Left lung (tissue), 10 donors: Measurements from ENCODE around the gene CAPS. TPM values are rescaled to one million over a fixed set of nuclear protein-coding genes. Genes with fewer than 3 reads are reported as not detected.
"Not testable (repeated sequence)": the region's sequence is repeated elsewhere in the genome, so short reads cannot be mapped to it uniquely, and the experiment has no call there.

Experiments
- ATAC-seq: fragments of 200-7000 bp; cut with Tn5 transposase; one replicate; pipeline ENCODE4 v1.9.1; 2020; ENCODE audit warnings: moderate library complexity
- DNase-seq, 4 donors: peaks; one replicate each; pipeline ENCODE4 v3.0.0-alpha.2; 2013 to 2020
- H3K27ac ChIP-seq, 2 donors: fragments of 200-600 bp; sonication (generic) in 1 of 2; one replicate each; pipeline versions ENCODE4 v1.5.0 to v1.8.0; 2020 to 2021
- H3K27me3 ChIP-seq, 2 donors: fragments of 200-600 bp; sonication (generic) in 1 of 2; one replicate each; pipeline versions ENCODE4 v1.5.0 to v1.8.0; 2020 to 2021
- H3K36me3 ChIP-seq, 2 donors: fragments of 200-600 bp; sonication (generic) in 1 of 2; one replicate each; pipeline versions ENCODE4 v1.5.0 to v1.8.0; 2020 to 2021
- H3K4me1 ChIP-seq, 2 donors: fragments of 200-600 bp; one replicate each; pipeline ENCODE4 v1.8.0; 2021
- H3K4me3 ChIP-seq, 2 donors: fragments of 200-600 bp; sonication (generic) in 1 of 2; one replicate each; pipeline versions ENCODE4 v1.5.0 to v1.8.0; 2020 to 2021; ENCODE audit warnings: mild to moderate bottlenecking in 1 of 2
- H3K9me3 ChIP-seq, 2 donors: fragments of 200-600 bp; sonication (generic) in 1 of 2; one replicate each; pipeline versions ENCODE4 v1.5.0 to v1.8.0; 2020 to 2021
- CTCF ChIP-seq, 2 donors: fragments of 200-600 bp; sonication (generic) in 1 of 2; IDR thresholded peaks; one replicate each; pipeline versions ENCODE4 v1.5.0 to v1.8.0; 2021; ENCODE audit warnings: antibody characterized with exemption in 2 of 2
- intact Hi-C, 2 donors: fragments of 100-400 bp; cut with DNase I; formaldehyde crosslinking; loops; one replicate each; pipeline versions ENCODE4 v1.11.2 to v1.14.2; 2022
- polyA plus RNA-seq, 6 donors: library from polyadenylated mRNA; unstranded; fragments of 120-200 nt; gene quantifications; one replicate each; pipeline ENCODE4 v1.2.1, GENCODE V29; 2013; ENCODE audit not compliant: insufficient read length in 6 of 6
- total RNA-seq, 2 donors: library from RNA; stranded (reverse); fragmentation: NEBNext Ultra II Directional; extraction: Animal tissue kit (Norgen Biotek cat#: 25700); gene quantifications; one replicate each; pipeline ENCODE4 v1.2.1, GENCODE V29; 2021
- donor health status: DM: no; HTN: yes; CAD: no.
- donor health status: DM: no; HTN: no; CAD: no.

The CAPS gene
- total and polyA plus RNA-seq, 8 donors: 8.8 to 44.9 (median 28.3) TPM

GRCh38 chr19:5877882-5878281 lies 36.2 kb upstream of the CAPS start:
- Histone ChIP-seq H3K9me3 (no peaks in the 10 kb centered on the region), H3K27ac (no peak overlapping the region), H3K36me3 (no peaks in the 10 kb centered on the region), H3K4me1 (peaks cover 0 to 5% of the 10 kb centered on the region in 2 donors), H3K27me3 (peaks cover 0 to 62% of the 10 kb centered on the region in 2 donors), H3K4me3 (no peak overlapping the region)
- ATAC-seq (no peak), DNase-seq (no peak)
- intact Hi-C loops: no loop called here
- no peak for TF ChIP-seq CTCF (IDR thresholded peaks at IDR 0.05)

- Histone ChIP-seq H3K4me1 (peaks cover 0 to 5% of the 10 kb centered on the region in 2 donors), H3K36me3 (no peaks in the 10 kb centered on the region), H3K27ac (no peak overlapping the region), H3K27me3 (peaks cover 0 to 62% of the 10 kb centered on the region in 2 donors), H3K4me3 (no peak overlapping the region), H3K9me3 (no peaks in the 10 kb centered on the region)
- DNase-seq: no peak
- ATAC-seq: no peak
- TF ChIP-seq CTCF (IDR thresholded peaks at IDR 0.05): no peak
- intact Hi-C loops: no loop called here
Observed at GRCh38 chr19:5880196-5880595, 33.9 kb upstream of the CAPS start.

GRCh38 chr19:5880604-5881078 lies 33.4 kb upstream of the CAPS start:
- peaks cover 0 to 62% of the 10 kb centered on the region in 2 donors for H3K27me3 ChIP-seq
- no peaks in the 10 kb centered on the region for H3K36me3 ChIP-seq
- ATAC-seq (peak; percentile 76), DNase-seq (peak in 3 of 4 donors; percentile 13 to 49 (median 44))
- no peak for TF ChIP-seq CTCF (IDR thresholded peaks at IDR 0.05)
- H3K9me3 ChIP-seq: no peaks in the 10 kb centered on the region
- no peak overlapping the region for H3K27ac ChIP-seq
- peaks cover 0 to 5% of the 10 kb centered on the region in 2 donors for H3K4me1 ChIP-seq
- H3K4me3 ChIP-seq: no peak overlapping the region
- intact Hi-C loops: no loop called here

GRCh38 chr19:5881543-5882299 lies 32.3 kb upstream of the CAPS start:
- Histone ChIP-seq H3K4me1 (peaks cover 0 to 5% of the 10 kb centered on the region in 2 donors), H3K9me3 (no peaks in the 10 kb centered on the region), H3K4me3 (no peak overlapping the region), H3K27me3 (peaks cover 0 to 60% of the 10 kb centered on the region in 2 donors), H3K27ac (no peak overlapping the region), H3K36me3 (no peaks in the 10 kb centered on the region)
- ATAC-seq (no peak), DNase-seq (no peak)
- intact Hi-C loops: no loop called here
- no peak for TF ChIP-seq CTCF (IDR thresholded peaks at IDR 0.05)

GRCh38 chr19:5882421-5882968 lies 31.6 kb upstream of the CAPS start:
- Histone ChIP-seq H3K4me1 (peaks cover 0 to 5% of the 10 kb centered on the region in 2 donors), H3K27ac (no peak overlapping the region), H3K36me3 (no peaks in the 10 kb centered on the region), H3K27me3 (peaks cover 0 to 57% of the 10 kb centered on the region in 2 donors), H3K9me3 (no peaks in the 10 kb centered on the region), H3K4me3 (no peak overlapping the region)
- ATAC-seq (no peak), DNase-seq (no peak)
- intact Hi-C loops: no loop called here
- TF ChIP-seq CTCF (IDR thresholded peaks at IDR 0.05): no peak

- ATAC-seq, H3K27ac ChIP-seq, H3K4me1 ChIP-seq, H3K36me3 ChIP-seq, H3K4me3 ChIP-seq, intact Hi-C loops, DNase-seq, H3K9me3 ChIP-seq: not testable (repeated sequence)
- peaks cover 0 to 51% of the 10 kb centered on the region in 2 donors for H3K27me3 ChIP-seq
Observed at GRCh38 chr19:5883157-5883873, 30.7 kb upstream of the CAPS start.

- H3K4me3 ChIP-seq, ATAC-seq, H3K27ac ChIP-seq, H3K36me3 ChIP-seq, H3K4me1 ChIP-seq, H3K9me3 ChIP-seq, DNase-seq, intact Hi-C loops: not testable (repeated sequence)
- H3K27me3 ChIP-seq: peaks cover 0 to 51% of the 10 kb centered on the region in 2 donors
Observed at GRCh38 chr19:5884065-5884811, 29.8 kb upstream of the CAPS start.
